ENCODE measurements around the gene IVNS1ABP.

The IVNS1ABP gene

DNA sequence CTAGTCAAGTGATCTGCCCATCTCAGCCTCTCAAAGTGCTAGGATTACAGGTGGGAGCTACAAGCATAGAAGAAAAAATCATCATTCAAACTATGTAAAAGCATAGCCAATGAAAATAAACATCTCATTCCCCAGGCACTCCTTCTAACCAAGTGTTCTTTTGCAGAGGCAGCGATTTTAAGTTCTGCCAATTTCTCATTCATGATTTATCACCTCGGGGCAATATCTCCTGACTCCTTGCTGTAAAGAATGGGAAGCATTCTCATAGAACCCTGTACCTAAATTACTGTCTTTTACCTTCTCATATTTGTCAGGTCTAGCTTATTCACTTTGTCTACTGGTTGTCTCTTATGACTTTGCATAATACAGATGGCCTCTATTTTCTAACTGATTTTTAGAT, 32.5 kb upstream of the IVNS1ABP start:
- H3K9me3 ChIP-seq (ENCODE audit: control insufficient read depth, low read length), result no peaks in the 10 kb centered on the region
- no peak overlapping the region for H3K4me2 ChIP-seq (ENCODE audit: low read length)
- H2AFZ ChIP-seq, result no peak overlapping the region
- H3K4me3 ChIP-seq (ENCODE audit: low read depth, low read length), result no peak overlapping the region
- TF ChIP-seq, protein P1, sequence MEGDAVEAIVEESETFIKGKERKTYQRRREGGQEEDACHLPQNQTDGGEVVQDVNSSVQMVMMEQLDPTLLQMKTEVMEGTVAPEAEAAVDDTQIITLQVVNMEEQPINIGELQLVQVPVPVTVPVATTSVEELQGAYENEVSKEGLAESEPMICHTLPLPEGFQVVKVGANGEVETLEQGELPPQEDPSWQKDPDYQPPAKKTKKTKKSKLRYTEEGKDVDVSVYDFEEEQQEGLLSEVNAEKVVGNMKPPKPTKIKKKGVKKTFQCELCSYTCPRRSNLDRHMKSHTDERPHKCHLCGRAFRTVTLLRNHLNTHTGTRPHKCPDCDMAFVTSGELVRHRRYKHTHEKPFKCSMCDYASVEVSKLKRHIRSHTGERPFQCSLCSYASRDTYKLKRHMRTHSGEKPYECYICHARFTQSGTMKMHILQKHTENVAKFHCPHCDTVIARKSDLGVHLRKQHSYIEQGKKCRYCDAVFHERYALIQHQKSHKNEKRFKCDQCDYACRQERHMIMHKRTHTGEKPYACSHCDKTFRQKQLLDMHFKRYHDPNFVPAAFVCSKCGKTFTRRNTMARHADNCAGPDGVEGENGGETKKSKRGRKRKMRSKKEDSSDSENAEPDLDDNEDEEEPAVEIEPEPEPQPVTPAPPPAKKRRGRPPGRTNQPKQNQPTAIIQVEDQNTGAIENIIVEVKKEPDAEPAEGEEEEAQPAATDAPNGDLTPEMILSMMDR (IDR thresholded peaks at IDR 0.05), result no peak
- H3K27ac ChIP-seq, result no peak overlapping the region
- no peaks in the 10 kb centered on the region for H3K4me1 ChIP-seq
- no peak overlapping the region for H3K9ac ChIP-seq
- H3K79me2 ChIP-seq, result no peaks in the 10 kb centered on the region
- H3K36me3 ChIP-seq (ENCODE audit: control insufficient read depth, insufficient read depth, low read length), result no peaks in the 10 kb centered on the region
- no peaks in the 10 kb centered on the region for H3K27me3 ChIP-seq (ENCODE audit: control insufficient read depth, insufficient read depth, low read length)

DNA sequence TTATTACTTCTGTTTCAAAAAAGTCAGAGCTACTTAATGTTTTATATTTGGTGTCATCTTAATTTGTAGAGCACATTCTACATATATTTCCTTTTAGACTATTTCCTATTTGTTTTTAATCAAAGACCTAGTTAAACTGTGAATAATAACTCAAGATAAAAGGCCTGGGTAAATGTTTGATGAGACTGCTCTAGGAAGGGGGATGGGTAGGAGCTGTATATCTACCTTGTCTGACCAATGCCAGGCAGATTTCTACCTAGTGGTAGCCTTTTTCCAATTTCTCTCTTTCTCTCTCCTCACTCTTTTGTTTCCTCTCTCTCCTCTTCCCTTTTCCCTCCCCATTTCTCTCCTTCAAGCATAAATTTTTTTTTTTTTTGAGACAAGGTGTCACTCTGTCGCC, 31.9 kb upstream of the IVNS1ABP start:
- TF ChIP-seq, protein P1 (IDR thresholded peaks at IDR 0.05), result no peak
- Histone ChIP-seq H3K36me3 (ENCODE audit: control insufficient read depth, insufficient read depth, low read length) (no peaks in the 10 kb centered on the region), H3K27ac (no peak overlapping the region), H3K9ac (no peak overlapping the region), H3K4me1 (no peaks in the 10 kb centered on the region), H3K9me3 (ENCODE audit: control insufficient read depth, low read length) (no peaks in the 10 kb centered on the region), H3K79me2 (no peaks in the 10 kb centered on the region), H2AFZ (no peak overlapping the region), H3K4me3 (ENCODE audit: low read depth, low read length) (no peak overlapping the region), H3K27me3 (ENCODE audit: control insufficient read depth, insufficient read depth, low read length) (no peaks in the 10 kb centered on the region), H3K4me2 (ENCODE audit: low read length) (no peak overlapping the region)

DNA sequence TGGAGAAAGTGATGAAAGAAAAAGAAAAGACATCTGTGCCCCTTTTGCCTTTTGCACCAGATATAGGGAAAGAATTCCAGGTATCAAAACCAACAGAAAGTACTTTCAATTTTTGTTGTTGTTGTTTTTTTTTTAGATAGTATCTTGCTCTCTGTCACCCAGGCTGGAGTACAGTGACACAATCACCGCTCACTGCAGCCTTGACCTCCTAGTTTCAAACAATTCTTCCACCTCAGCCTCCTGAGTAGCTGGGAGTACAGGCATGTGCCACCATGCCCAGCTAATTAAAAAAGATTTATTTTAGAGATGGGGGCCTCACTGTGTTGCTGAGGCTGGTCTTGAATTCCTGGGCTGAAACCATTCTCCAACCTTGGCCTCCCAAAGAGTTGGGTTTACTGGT, 31.3 kb upstream of the IVNS1ABP start:
- H3K27ac ChIP-seq, result no peak overlapping the region
- TF ChIP-seq, protein P1 (IDR thresholded peaks at IDR 0.05), result no peak
- H3K9me3 ChIP-seq (ENCODE audit: control insufficient read depth, low read length), result no peaks in the 10 kb centered on the region
- no peaks in the 10 kb centered on the region for H3K79me2 ChIP-seq
- H2AFZ ChIP-seq, result no peak overlapping the region
- no peak overlapping the region for H3K9ac ChIP-seq
- H3K4me3 ChIP-seq (ENCODE audit: low read depth, low read length), result no peak overlapping the region
- no peaks in the 10 kb centered on the region for H3K27me3 ChIP-seq (ENCODE audit: control insufficient read depth, insufficient read depth, low read length)
- H3K36me3 ChIP-seq (ENCODE audit: control insufficient read depth, insufficient read depth, low read length), result no peaks in the 10 kb centered on the region
- H3K4me1 ChIP-seq, result no peaks in the 10 kb centered on the region
- H3K4me2 ChIP-seq (ENCODE audit: low read length), result no peak overlapping the region

DNA sequence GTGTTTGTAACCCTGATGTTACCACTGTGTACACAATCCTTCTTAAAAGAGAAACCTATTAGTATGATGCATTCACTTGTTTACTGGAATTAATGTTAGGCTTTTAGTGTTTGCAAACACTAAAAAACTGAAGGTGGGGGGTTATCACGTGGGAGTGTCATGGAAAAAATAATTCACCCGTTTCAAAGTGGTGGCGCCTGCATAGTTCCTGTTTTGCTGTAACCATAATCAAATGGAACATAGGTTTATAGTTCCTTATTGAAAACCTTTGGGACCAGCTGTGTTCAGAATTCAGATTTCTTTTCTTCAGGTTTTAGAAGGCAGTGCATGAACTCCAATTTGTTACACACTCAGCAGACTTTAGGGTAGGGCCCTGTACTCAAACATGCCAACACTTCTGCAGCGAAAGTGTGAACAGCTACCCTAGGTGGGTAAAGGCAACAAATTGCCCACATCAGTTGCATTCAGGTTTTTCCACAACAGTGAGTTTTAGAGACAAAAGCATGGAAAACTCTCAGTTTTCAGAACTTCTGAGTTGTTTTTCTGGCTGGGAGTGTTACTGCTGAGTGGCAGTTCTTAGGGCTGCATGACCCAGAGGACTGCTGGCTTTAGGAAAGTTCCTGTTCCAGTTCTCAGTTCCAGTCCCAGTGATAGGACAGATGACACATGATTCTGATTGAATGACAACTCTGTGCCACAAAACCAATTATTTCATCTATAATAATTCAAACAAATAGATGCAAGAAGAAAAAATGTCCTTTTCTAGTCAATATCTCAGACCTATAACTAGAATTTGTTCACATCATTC, 29.1 kb upstream of the IVNS1ABP start:
- peak overlapping the region; percentile 24 for H3K27ac ChIP-seq
- H3K27me3 ChIP-seq (ENCODE audit: control insufficient read depth, insufficient read depth, low read length), result no peaks in the 10 kb centered on the region
- H2AFZ ChIP-seq, result peak overlapping the region; percentile 38
- no peak overlapping the region for H3K4me3 ChIP-seq (ENCODE audit: low read depth, low read length)
- H3K4me2 ChIP-seq (ENCODE audit: low read length), result no peak overlapping the region
- H3K9ac ChIP-seq, result no peak overlapping the region
- no peaks in the 10 kb centered on the region for H3K4me1 ChIP-seq
- no peaks in the 10 kb centered on the region for H3K79me2 ChIP-seq
- TF ChIP-seq, protein P1 (IDR thresholded peaks at IDR 0.05), result no peak
- H3K9me3 ChIP-seq (ENCODE audit: control insufficient read depth, low read length), result no peaks in the 10 kb centered on the region
- no peaks in the 10 kb centered on the region for H3K36me3 ChIP-seq (ENCODE audit: control insufficient read depth, insufficient read depth, low read length)

DNA sequence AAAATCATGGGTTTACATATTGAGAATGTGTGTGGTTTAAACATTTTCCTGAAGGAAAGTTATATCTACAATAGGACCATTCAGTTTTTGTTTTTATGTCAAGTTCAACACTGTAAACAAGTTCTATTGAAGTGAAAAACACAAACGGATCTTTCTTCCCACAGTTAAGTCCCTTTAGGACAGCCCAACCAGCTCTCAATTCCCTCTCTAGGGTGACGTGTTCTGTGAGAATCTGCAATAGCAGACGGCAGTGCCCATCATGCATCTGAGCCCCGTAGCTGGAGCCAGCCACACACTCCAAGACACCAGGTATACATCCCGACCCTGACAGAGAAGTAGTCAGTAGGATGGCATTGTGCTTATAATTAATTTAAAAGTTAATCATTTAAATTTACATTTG, 26.3 kb upstream of the IVNS1ABP start:
- no peaks in the 10 kb centered on the region for H3K9me3 ChIP-seq (ENCODE audit: control insufficient read depth, low read length)
- H3K79me2 ChIP-seq, result no peaks in the 10 kb centered on the region
- H3K27me3 ChIP-seq (ENCODE audit: control insufficient read depth, insufficient read depth, low read length), result no peaks in the 10 kb centered on the region
- no peaks in the 10 kb centered on the region for H3K36me3 ChIP-seq (ENCODE audit: control insufficient read depth, insufficient read depth, low read length)
- H3K4me2 ChIP-seq (ENCODE audit: low read length), result no peak overlapping the region
- H3K4me3 ChIP-seq (ENCODE audit: low read depth, low read length), result no peak overlapping the region
- no peak overlapping the region for H3K9ac ChIP-seq
- no peaks in the 10 kb centered on the region for H3K4me1 ChIP-seq
- TF ChIP-seq, protein P1 (IDR thresholded peaks at IDR 0.05), result no peak
- H3K27ac ChIP-seq, result no peak overlapping the region
- H2AFZ ChIP-seq, result no peak overlapping the region

Data from parathyroid adenoma (tissue), 2 donors.